Neural cell (in vitro differentiated cells): ENCODE data around the gene ABHD4. TPM values are rescaled to one million over a fixed set of nuclear protein-coding genes. Genes with fewer than 3 reads are reported as not detected.
"Not testable (repeated sequence)": the region's sequence is repeated elsewhere in the genome, so short reads cannot be mapped to it uniquely, and the experiment has no call there.

Experiments
- H2AFZ ChIP-seq: fragments of 200-600, 300-800 bp; sonication (generic), shearing (Covaris generic); 2 replicates; pipeline ENCODE4 v1.6.0; 2014; ENCODE audit warnings: low read depth, mild to moderate bottlenecking, antibody characterized with exemption, low read length, moderate library complexity
- H3F3A ChIP-seq: fragments of 200-600 bp; shearing (Covaris generic); 2 replicates; pipeline ENCODE4 v1.6.1; 2016; ENCODE audit warnings: mild to moderate bottlenecking, moderate library complexity, mixed read lengths, antibody characterized with exemption, low read length; ENCODE audit not compliant: insufficient read depth, poor library complexity, severe bottlenecking
- H3K27ac ChIP-seq: fragments of 200-600, 300-800 bp; sonication (generic), shearing (Covaris generic); 2 replicates; pipeline ENCODE4 v1.5.1; 2014; ENCODE audit warnings: mild to moderate bottlenecking, low read length, moderate library complexity
- H3K27me3 ChIP-seq: fragments of 300-800, 200-600 bp; sonication (generic), shearing (Covaris generic); 2 replicates; pipeline ENCODE4 v1.6.0; 2014; ENCODE audit warnings: mild to moderate bottlenecking, low read depth, low read length, moderate library complexity; ENCODE audit not compliant: insufficient read depth
- H3K36me3 ChIP-seq: fragments of 300-800, 200-600 bp; sonication (generic), shearing (Covaris generic); 2 replicates; pipeline ENCODE4 v1.5.1; 2014; ENCODE audit warnings: mild to moderate bottlenecking, antibody characterized with exemption, low read length, moderate library complexity; ENCODE audit not compliant: insufficient read depth
- H3K4me2 ChIP-seq: fragments of 300-800, 200-600 bp; sonication (generic), shearing (Covaris generic); 2 replicates; pipeline ENCODE4 v1.6.0; 2014; ENCODE audit warnings: mild to moderate bottlenecking, low read length
- H3K4me3 ChIP-seq: fragments of 300-800, 200-600 bp; sonication (generic), shearing (Covaris generic); 2 replicates; pipeline ENCODE4 v1.5.1; 2014; ENCODE audit warnings: mild to moderate bottlenecking, low read length, moderate library complexity
- H3K79me2 ChIP-seq: fragments of 200-600 bp; shearing (Covaris generic); replicated peaks from 2 replicates; pipeline ENCODE4 v1.6.0; 2014; ENCODE audit warnings: mild to moderate bottlenecking, low read length, moderate library complexity; ENCODE audit not compliant: insufficient read depth
- H3K9ac ChIP-seq: fragments of 300-800, 200-600 bp; sonication (generic), shearing (Covaris generic); 2 replicates; pipeline ENCODE4 v1.6.1; 2016; ENCODE audit warnings: mild to moderate bottlenecking, low read length, mixed read lengths
- H3K9me2 ChIP-seq: fragments of 200-600 bp; shearing (Covaris generic); 2 replicates; pipeline ENCODE4 v1.6.1; 2016; ENCODE audit warnings: mild to moderate bottlenecking, low read length, mixed read lengths; ENCODE audit not compliant: insufficient read depth
- H3K9me3 ChIP-seq: fragments of 200-600, 300-800 bp; sonication (generic), shearing (Covaris generic); 2 replicates; pipeline ENCODE4 v1.6.1; 2016; ENCODE audit warnings: mild to moderate bottlenecking, mixed run types, low read length, moderate library complexity, mixed read lengths
- H4K20me1 ChIP-seq: fragments of 200-600 bp; shearing (Covaris generic); 2 replicates; pipeline ENCODE4 v1.6.1; 2016; ENCODE audit warnings: mild to moderate bottlenecking, mixed run types; ENCODE audit not compliant: insufficient read depth
- CTCF ChIP-seq: fragments of 450-650 bp; IDR thresholded peaks from 2 replicates; pipeline ENCODE4 v1.5.1; 2014; ENCODE audit warnings: antibody characterized with exemption, mild to moderate bottlenecking, moderate library complexity; ENCODE audit not compliant: poor library complexity, severe bottlenecking
- EP300 ChIP-seq: fragments of 450-650 bp; conservative IDR thresholded peaks from 2 replicates; pipeline ENCODE4 v1.6.1; 2014; ENCODE audit warnings: antibody characterized with exemption, mild to moderate bottlenecking, moderate library complexity; ENCODE audit not compliant: poor library complexity, severe bottlenecking
- EZH2 ChIP-seq: fragments of 200-600, 300-800 bp; shearing (Covaris generic), sonication (generic); IDR thresholded peaks from 2 replicates; pipeline ENCODE4 v1.6.1; 2014; ENCODE audit warnings: antibody characterized with exemption, low read length, borderline replicate concordance, mild to moderate bottlenecking; ENCODE audit not compliant: insufficient read depth, poor library complexity, severe bottlenecking
- MXI1 ChIP-seq: fragments of 450-650 bp; conservative IDR thresholded peaks from 2 replicates; pipeline ENCODE4 v1.6.1; 2014; ENCODE audit warnings: antibody characterized with exemption, mild to moderate bottlenecking; ENCODE audit not compliant: poor library complexity, severe bottlenecking
- POLR2AphosphoS5 ChIP-seq: IDR thresholded peaks from 2 replicates; pipeline ENCODE4 v1.6.1; 2012
- RAD21 ChIP-seq: fragments of 450-650 bp; conservative IDR thresholded peaks from 2 replicates; pipeline ENCODE4 v1.6.1; 2014; ENCODE audit warnings: antibody characterized with exemption, mild to moderate bottlenecking, moderate library complexity
- REST ChIP-seq: IDR thresholded peaks from 2 replicates; pipeline ENCODE4 v1.6.1; 2012; ENCODE audit warnings: borderline replicate concordance
- SMC3 ChIP-seq: fragments of 450-650 bp; conservative IDR thresholded peaks from 2 replicates; pipeline ENCODE4 v1.6.1; 2014; ENCODE audit warnings: antibody characterized with exemption, mild to moderate bottlenecking, moderate library complexity; ENCODE audit not compliant: poor library complexity
- TAF1 ChIP-seq: IDR thresholded peaks from 2 replicates; pipeline ENCODE4 v1.6.1; 2012; ENCODE audit warnings: low read depth
- polyA plus RNA-seq: library from polyadenylated mRNA; depleted of rRNA; stranded (reverse); fragments of >200 nt; gene quantifications from 2 replicates; pipeline ENCODE4 v1.2.3, GENCODE V29; 2014

The ABHD4 gene
- polyA plus RNA-seq, 1 donor from 2014 or later: 2.6 TPM

- Histone ChIP-seq H3K9me2 (no peaks in the 10 kb centered on the region), H4K20me1 (no peaks in the 10 kb centered on the region), H3K9me3 (no peaks in the 10 kb centered on the region), H3K79me2 (no peaks in the 10 kb centered on the region), H3K9ac (no peak overlapping the region), H3K27ac (no peak overlapping the region), H2AFZ (no peak overlapping the region), H3K27me3 (no peaks in the 10 kb centered on the region), H3F3A (no peaks in the 10 kb centered on the region), H3K36me3 (no peaks in the 10 kb centered on the region), H3K4me2 (no peak overlapping the region), H3K4me3 (no peak overlapping the region)
- no peak for TF ChIP-seq REST
- no peak for TF ChIP-seq SMC3
These were observed 16.2 kb downstream of the ABHD4 start for GRCh38 chr14:22614240-22614799.

- not testable (repeated sequence) for H3K4me3 ChIP-seq, H3F3A ChIP-seq, H2AFZ ChIP-seq, H3K4me2 ChIP-seq, H3K27ac ChIP-seq, H3K9ac ChIP-seq, H3K9me2 ChIP-seq, H3K9me3 ChIP-seq, H3K36me3 ChIP-seq, H3K27me3 ChIP-seq, H3K79me2 ChIP-seq, H4K20me1 ChIP-seq
These were observed 17.7 kb downstream of the ABHD4 start for GRCh38 chr14:22615765-22616164.

- Histone ChIP-seq H3K27me3 (no peaks in the 10 kb centered on the region), H3K9me2 (no peaks in the 10 kb centered on the region), H3K4me2 (no peak overlapping the region), H3K4me3 (no peak overlapping the region), H3K79me2 (no peaks in the 10 kb centered on the region), H3K9ac (no peak overlapping the region), H2AFZ (no peak overlapping the region), H4K20me1 (no peaks in the 10 kb centered on the region), H3K36me3 (no peaks in the 10 kb centered on the region), H3K9me3 (no peaks in the 10 kb centered on the region), H3K27ac (no peak overlapping the region), H3F3A (no peaks in the 10 kb centered on the region)
- no peak for TF ChIP-seq TAF1
- TF ChIP-seq RAD21: no peak
- no peak for TF ChIP-seq MXI1
- no peak for TF ChIP-seq CTCF
- no peak for TF ChIP-seq EZH2
- no peak for TF ChIP-seq POLR2AphosphoS5
- TF ChIP-seq REST: no peak
- TF ChIP-seq SMC3: no peak
- TF ChIP-seq EP300: no peak
These were observed 24.2 kb downstream of the ABHD4 start for GRCh38 chr14:22622255-22622654.
